ENCODE data around the gene E2F2.

Gene E2F2

DNA sequence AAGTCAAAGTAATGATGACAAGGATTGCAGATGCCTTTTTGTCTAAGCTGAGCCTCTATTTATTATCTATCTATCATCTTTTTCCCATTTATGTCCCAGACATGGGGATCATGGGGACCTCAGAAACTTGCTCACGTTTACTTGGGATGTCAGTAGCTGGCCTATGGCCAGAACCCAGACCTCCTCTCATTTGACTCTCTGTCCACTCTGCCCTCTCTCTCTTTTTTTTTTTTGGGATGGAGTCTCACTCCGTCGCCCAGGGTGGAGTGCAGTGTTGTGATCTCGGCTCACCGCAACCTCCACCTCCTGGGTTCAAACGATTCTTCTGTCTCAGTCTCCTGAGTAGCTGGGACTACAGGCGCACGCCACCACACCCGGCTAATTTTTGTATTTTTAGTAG is 32.0 kb upstream of the E2F2 start:
- DNase-seq (ENCODE audit: low read depth) = no peak

DNA sequence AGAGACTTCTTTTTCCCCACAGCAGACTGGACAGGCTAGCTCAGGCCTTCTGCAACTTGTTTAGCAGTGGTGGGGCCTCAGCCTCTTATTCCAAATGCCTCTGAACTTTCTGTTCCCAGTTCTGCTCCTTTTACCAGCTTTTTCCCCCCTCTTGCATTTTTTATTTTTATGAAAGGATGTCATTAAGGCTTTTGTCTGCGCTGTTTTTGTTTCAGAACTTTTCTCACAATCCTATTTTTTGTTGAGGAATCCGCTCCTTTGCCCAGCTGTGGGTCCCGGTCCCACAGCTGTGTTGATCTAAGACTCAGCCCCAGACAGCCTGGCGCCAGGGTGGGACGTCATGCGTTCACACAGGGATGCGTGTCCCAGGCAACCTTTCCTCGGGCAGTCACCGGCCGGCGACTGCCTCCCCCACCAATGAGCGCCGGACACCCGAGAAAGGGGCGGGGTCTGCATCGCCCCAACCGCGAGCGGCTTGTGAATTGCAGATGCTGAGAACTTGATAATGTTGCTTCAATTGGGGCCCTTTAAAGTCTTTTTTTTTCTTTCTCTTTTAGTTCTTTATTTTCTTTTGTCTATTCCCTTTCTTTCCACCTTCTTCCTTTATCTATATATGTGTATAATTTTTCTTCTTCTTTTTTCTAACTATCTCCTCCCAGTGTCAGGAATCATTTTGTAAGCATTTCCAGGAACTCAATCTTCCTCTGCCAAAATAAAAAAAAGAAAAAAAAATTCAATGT is 31.3 kb upstream of the E2F2 start:
- DNase-seq (ENCODE audit: low read depth) = peak; percentile 98

DNA sequence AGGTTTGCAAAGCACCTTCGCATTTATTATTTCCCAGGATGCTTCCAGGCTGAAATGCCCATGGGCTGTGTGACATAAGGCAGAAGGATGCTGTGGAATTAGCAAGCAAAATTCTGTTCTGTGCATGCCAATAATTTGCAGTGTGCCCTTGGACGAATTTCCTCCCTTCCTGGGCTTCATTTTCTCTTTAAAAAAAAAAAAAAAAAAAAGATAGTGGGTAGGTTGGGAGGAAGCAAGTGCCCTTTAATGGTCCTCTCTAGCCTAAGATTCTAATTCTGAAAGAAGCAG is 30.7 kb upstream of the E2F2 start:
- no peak for DNase-seq (ENCODE audit: low read depth)

DNA sequence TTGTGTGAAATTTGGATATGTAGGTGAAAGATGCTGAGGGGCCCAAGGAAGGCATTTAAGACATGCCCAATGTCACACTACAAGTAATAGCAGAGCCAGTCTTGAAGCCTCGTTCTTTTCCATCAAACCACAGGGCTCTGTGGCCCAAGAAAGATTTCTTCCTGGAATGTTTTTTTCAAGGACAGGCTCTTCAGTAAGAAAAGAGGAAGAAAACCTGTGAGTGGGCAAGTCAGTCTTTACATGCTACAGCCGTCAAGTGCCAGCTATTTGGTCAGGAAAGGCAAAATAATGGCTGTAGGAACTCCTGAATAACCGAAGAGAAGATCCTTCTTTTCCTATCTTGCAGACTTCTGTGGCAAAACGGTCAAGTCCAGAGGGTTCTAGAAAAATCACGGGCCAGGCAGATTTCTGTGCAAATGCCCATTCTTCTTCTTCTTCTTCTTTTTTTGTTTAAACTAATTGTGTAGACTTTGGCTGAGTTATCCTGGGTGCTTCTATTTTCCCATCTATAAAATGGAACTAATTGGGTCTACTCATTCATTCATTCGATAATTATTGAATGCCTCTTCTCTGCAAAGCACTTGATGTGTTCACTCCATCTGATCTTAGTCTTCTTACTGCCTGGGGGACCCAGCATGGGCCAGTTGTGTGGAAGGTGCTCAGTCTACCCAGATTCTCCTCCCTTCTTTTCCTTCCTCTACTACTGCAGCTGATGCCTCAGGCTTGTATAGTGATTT is 30.2 kb upstream of the E2F2 start:
- DNase-seq (ENCODE audit: low read depth) = no peak

DNA sequence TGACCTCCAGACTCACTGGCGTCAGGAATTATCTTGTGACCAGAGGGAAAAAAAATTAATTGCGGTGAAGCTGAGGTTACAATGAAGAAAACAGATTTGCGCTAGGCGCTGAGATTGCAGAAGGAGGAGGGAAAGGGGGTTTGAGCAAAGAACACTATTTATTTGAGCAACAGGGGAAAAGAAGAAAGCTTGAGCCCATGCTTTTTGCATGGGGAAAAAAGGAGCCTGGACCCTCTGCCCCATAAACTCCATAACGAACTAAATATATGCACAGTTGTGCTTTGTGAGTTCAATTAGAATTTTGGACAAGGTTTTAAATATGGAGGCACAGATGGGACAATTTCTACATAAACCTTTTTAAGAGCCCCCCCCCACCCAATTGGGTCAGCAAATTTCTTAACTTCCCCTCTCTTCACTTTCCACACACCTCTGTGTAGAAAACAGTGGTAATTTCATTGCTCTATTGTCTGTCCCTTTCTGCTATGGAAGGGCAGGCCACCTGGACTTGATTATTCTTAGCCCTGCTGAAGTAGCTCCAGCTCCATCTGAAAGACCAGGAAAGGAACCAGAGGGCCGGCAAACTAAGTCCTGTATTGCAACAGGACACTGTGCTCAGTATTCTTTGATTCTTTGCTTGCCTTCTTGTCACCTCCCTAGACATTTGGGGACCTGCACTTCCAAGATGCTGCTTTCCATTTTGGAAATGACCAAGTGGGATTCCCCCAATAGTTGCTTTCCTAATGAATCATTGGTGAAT is 29.1 kb upstream of the E2F2 start:
- no peak for DNase-seq (ENCODE audit: low read depth)

DNA sequence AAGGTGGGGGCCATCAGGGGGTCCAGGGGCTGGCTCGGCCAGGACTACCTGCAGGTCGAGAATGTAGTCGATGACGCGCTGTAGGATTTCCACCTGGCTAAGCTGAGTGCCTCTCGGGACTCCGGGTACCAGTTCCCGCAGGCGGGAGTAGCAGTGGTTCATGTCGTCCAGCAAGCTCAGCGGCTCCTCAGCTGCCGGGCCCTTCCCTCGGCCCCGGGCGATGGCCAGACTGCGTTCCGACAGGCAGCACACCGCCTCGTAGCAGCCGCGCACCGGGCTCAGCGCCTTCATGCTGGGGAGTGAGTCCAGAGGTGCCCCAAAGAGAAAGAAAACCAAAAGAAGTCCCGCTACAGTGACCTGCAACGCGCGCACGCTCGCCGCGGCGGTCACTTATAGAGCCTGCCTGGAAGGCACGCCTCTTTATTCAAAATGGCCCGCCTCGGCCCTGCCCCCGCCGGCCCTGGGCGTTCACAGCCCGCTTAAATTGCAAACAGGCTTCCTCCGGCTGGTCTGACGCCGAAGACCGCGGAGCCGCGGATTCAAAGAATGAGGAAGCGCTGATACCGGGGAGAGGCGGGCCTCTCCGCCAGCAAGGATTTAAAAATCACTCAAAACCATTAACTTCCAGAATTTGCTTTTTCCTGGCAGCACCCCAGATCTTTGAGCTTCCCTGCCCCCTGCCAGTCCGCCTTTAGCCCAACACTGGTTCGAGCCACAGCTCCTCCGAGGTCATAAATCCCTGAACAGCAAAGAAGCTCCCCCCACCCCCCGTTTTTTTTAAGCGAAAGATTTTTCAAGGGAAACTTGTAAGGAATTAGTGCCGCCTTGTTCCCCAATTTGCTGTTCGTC is 28.3 kb upstream of the E2F2 start, which contains the start of gene ID3:
ID3 (minus strand) TSS at position 366 of the 849 bp plus-strand sequence; CDS start at position 291, 75 bp downstream.
- DNase-seq (ENCODE audit: low read depth) = peak; percentile 98

DNA sequence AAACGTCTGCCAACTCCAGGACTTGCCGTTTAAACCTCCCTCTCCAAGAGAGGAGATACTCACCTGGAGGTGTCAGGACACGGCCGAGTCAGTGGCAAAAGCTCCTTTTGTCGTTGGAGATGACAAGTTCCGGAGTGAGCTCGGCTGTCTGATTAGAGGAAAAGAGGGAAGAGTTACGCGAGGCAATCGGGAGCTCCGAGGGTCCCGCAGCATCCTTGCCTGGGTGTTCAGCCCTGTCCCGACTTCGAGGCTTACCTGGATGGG is 27.8 kb upstream of the E2F2 start:
- no peak for DNase-seq (ENCODE audit: low read depth)

DNA sequence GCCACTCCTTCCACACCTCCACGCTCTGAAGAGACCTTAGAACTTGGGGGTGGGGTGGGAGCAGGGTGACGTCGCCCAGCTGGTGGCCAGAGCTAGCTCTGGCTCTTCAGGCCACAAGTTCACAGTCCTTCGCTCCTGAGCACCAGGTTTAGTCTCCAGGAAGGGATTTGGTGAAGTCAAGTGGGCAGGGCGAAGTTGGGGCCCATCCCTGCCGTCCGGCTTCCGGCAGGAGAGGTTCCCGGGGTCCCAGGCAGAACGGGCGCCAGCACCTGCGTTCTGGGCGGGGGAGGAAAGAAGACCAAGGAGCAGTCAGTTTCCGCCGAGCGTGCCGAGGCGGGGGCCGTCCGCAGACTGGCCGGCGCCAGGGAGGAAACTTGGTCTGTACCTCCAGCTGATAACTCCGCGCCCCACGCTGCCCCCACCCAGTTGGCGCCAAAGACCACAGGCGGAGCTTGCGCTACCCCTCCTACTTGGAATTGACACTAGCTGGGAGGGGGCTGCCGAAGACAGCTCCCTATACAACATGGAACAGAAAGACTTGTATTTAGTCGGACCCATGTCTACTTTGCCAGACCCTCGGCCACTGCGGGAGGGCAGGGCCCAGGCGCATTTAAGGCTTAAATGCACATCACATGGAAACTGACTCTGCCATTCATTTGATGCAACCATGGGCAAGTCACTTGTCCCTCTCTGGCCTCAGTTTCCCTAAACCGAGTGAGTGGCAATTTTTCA is 27.3 kb upstream of the E2F2 start:
- no peak for DNase-seq (ENCODE audit: low read depth)

DNA sequence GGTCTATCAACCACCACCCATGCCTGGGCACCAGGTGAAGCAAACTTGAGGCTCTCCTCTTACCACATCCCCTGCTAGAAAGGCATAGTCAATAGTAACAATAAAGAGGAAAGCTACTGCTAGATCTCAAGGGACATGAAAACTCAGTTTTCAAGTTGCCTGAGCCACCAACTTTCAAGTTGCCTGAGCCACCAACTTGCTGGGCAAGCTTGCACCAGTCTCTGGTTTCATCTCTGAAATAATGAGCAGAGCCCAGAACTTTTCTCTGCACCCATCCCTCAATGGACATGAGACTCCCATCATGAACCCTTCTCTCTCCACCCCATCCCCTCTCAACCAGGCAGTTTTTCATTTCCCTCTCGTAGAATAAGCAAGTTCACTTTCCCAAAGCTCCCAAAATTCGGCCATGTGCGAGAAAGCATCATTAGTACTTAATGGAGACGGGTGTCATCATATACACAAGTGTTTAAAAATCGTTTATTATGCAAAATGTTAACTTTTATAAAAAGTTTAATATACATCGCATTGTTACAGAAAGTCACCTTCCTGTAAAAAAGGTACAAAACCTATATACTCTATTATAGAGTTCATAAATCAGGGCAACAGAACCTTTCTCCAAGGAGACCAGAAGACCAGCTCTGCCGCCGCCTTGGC is 26.6 kb upstream of the E2F2 start:
- DNase-seq (ENCODE audit: low read depth) = no peak

DNA sequence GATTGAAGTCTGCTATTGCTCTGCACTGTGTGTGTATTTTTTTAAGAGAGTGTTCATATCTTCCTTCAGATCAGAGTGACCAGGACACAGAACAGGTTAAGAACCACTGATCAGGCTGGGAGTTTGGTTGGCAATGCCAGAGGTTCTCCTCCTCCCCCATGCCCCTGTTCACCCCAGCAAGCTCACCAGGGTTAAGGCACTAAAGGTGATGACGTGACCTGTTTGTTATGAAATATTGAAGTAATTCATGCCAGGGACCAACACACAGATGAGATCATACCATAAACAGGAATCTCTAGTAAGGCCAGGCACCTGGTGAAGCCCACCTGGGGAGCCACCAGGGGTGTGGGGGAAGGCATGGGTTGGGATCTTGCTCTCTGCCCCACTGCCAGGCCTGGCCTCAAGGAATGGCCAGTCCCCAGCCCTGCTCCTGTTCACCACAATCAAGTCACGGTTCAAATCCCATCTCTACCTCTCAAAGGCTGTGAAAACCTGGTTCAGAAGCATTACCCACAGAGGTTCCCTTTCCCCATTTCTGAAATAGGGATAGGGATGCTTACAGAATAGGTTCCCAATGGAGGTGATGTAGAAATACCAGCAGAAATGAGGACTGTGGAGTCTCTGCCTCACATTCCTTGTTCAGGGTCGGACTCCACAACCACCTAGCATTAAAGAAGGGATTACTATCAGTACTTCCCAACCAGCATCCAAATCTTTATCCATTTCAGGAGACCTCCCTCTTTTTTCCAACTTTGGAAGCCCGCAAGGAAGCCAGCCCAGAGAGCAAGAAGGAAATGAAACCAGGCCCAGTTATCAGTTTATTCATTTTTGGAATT is 25.8 kb upstream of the E2F2 start:
- DNase-seq (ENCODE audit: low read depth) = no peak

DNA sequence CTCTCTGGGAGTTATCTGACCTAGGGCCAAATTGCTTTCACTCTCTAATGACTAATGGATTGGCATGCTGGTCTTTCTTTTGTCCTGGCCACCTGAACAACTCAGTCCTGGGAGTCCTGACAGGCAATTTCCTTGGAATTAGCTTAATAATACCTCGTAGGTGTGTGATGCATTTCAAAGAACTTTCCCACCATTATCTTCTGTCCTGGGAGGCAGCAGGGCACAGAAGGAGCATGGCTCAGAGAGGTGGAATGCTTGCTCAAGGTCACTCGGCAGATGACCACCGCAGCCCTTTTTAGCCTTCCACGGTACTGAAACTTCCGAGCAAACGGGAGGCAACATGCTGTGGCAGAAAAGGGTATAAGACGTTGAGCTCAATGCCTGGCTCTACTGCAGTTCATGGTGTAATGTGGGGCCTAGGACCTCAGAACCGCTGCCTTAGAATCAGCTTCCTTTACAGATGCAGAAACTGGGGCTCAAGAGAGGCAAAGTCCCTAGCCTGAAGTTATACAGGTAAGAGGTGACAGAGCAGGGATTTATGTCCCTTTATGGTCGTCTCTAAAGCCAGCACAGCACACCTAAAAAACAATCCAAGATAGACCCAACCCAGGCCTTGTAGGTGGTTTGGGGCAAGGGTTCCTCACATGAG is 25.1 kb upstream of the E2F2 start:
- no peak for DNase-seq (ENCODE audit: low read depth)

DNA sequence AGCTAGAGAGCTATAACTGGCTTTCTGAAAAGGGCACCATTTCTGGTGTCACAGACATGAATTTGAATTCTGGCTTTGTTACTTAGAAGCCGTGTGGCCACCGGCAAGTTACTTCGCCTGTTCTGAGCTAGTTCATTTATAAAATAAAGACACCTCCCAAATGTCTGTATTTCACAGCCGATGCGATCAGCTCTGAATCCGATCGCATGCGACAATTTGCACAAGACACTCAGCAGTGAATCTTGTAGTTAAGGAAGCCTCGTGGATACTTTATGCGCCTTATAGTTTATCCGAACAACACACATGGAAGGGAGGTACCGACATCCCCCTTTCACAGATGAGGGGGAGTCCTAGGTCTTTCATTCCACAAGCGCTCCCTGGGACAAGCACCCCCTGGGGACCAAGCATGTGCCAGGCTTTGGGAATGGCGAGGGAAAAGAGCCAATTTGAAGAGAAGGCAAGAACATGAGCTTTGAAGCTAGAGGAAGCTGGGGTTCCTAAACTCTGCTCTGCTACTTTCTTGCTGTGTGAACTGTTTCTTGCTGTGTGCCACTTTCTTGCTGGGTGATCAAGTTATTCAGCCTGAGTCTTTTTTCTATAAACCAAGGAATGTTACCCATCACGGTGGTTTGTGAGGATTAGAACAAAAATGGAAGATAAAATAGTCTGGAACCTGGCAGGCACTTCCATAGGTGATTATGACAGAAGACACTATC is 24.4 kb upstream of the E2F2 start:
- no peak for DNase-seq (ENCODE audit: low read depth)

DNA sequence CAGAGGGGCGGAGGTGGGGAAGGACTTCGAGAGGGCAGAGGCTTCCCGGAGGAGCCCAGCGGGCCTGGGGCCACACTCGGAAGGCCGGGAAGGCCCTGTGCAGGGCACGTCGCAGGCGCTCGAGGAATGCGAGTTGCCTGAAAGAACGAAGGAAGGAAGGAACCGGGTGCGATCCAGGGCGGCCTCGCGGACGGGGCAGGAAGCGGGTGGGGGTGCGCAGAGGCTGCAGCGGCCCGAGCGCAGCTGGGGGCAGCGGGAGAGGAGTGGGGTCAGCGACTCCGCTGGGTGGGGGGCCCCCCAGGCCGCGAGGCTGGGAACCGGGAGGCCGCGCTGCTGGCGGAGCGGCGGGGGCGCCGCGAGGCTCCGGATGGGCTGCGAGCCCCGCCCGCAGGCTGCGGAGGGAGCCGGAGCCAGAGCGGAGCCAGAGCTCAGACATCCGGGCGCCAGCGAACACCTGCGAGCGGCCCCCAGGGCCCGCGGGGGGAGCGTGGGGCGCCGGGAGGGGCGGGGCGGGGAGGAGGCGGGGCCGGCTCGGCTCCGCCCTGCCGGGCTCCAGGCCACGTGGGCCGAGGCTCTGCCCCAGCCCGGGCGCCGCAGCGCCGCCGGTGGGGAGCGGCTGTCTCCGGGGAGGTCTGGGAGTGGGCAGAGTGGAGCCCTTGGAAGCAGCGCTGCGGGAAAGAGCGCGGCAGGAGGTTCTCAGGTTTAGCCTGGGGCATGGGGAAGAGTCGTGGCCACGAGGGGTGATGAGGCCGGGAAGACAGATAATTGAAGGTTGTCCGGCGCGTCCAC is 23.6 kb upstream of the E2F2 start:
- DNase-seq (ENCODE audit: low read depth) = peak; percentile 64

DNA sequence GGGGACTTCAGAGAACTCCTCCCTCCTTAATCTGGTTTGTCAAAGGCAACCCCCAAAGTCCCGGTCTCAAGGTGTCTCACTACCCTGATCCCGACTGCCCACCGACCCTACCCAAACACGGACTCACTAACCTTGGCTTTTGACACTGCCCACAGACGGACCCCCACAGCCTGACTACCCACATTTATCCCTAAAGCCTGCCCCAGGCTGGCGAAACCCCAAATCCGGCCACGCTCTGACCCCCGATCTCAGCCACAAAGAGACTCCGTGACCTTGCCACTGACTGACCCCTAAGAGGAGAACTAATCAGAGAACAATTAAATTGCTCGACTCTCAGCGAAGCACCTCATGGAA is 23.1 kb upstream of the E2F2 start:
- DNase-seq (ENCODE audit: low read depth) = no peak

DNA sequence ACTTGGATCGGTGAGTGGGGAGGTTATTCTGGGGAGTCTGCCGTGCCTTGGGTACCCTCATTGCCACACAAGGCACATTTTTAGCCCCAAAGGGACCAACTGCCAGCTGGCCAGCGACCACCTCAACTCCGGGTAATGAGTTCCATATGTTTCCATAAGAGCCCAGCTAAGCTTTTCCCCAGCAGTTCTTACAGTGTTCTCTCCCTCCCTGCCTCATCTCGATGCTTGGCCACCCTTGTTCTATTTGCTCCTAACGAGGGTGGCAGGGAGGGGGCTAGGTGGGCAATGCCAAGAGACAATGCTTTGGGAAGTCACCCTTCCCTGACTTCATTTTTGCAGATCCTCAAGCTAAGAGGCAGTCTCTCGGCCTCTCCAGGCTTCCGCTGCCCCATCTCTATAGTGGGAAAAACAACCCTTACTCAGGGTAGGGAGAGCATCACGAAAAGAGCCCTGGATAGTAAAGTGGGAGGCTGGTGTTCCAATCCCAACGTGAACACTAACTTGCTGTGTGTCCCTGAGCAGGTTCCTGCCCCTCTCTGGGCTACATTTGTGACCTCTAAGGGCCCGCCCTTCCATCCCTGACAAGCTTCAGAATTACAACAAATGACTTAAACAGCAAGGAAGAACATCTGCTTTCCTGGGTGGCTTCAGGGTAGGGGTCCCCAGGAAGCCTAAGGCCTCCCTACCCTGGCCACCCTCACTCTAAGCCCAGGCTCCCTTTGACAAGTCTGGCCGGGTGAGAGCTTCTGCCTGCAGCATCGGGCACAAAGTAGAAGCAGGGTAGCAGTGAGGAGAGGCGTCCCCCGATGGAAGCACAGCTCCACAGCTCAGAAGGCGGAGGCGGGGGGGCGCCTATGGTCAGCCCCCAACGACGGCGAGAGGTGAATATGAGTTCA is 22.4 kb upstream of the E2F2 start:
- no peak for DNase-seq (ENCODE audit: low read depth)

DNA sequence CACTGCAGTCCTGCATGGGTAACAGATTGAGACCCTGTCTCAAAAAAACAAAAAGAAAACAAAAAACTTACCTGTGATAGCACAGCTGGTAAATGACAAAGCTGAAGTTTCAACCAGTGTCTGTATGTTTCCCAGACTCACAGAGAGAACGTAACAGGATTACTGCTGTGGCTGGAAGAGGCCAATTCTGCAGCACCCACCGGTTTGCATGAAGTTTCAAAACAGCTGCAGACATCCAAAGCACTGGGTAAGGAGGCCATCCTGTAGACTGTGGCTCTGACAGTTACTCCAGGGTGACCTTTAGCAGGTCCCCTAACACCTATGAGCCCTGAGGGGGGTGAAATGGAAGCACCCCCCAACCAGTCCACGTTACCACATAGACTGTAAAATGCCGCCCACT is 20.8 kb upstream of the E2F2 start:
- DNase-seq (ENCODE audit: low read depth) = no peak

DNA sequence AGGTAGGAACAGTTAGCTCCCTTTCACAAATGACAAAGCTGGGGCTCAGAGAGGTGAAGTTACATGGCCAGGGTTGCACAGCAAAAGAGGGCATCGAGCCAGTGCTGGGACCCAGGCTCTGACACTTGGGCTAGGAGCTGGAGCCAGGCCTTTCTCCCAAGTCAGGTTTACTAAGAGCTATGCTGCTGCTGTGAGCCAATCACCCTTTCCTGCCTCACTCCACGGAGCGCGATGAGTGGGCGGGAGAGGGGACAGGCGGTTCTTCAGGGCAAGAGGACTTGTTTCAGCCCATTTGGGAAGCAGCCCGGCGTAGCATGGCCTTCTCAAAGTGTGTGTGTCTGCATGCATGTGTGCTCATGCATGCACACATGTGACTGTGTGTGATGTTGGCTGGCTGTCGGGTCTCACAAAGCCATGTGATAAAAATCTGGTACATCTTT is 17.7 kb upstream of the E2F2 start:
- DNase-seq (ENCODE audit: low read depth) = no peak

Measured in stromal cell of bone marrow (primary cell).